Stimulated activated CD8-positive, alpha-beta memory T cell treated with anti-CD3 and anti-CD28 coated beads, Interleukin-15, amount 100 ng/mL, for 24 hours (primary cell): Measurements from ENCODE around the gene GPRIN3.

Experiments used
- DNase-seq: peaks from one replicate; pipeline ENCODE4 v3.0.0-alpha.2; 2020; ENCODE audit warnings: low read depth

The GPRIN3 gene

DNA sequence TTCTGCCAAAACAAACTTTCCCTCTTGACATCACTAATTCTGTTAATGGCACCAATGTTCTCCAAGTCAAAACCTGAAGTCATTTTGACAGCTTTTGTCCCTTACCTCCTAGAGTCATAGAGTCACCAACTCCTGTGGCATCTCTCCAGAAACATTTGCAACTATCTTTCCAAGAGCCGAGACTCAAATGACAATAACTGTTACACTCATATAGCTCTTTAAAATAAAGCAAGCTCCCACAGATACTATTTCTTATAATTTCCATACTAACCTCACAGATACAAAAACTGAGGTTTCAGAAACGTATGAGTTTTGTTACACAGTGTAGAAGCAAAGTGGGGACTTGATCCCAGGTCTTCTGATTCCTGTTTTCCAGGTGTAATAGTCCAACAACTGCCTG, 18.3 kb downstream of the GPRIN3 start:
- no peak for DNase-seq

DNA sequence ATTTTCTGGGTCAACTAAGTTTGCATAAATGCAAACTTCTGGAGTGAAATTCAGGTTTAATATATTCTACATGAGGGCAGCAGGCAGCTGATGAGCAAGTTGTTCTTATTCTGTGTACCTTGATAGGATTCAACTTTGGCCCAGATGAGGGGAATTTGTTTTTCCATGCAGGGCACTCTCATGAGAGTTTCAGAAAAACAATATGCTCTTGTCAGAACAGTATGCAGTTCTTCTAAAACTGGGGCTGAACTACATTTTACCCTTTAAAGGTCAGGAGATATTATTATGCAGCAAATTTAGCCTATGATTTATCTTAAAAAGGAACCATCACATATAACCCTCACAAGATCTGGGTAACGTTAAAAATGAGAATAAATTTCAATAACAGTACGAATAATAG, 19.2 kb downstream of the GPRIN3 start:
- DNase-seq: no peak

DNA sequence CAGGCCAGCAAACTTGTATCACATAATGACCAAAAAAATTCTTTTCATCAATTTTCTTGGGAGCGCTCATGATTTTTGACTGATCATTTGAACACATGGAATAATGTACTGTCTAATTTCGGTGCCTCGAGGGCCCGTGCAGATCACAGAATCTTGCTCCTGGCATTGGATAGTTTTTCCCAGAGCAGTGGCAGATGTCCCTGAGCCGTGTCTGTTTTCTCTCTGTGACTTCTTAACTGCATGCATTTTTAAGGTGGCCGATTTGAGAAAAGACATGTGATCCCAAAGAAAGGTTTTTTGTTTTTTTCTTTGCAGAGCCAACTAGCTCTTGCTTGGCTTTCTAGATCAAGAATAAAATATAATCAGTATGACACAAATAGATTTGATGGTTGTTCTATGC, 19.7 kb downstream of the GPRIN3 start:
- no peak for DNase-seq

DNA sequence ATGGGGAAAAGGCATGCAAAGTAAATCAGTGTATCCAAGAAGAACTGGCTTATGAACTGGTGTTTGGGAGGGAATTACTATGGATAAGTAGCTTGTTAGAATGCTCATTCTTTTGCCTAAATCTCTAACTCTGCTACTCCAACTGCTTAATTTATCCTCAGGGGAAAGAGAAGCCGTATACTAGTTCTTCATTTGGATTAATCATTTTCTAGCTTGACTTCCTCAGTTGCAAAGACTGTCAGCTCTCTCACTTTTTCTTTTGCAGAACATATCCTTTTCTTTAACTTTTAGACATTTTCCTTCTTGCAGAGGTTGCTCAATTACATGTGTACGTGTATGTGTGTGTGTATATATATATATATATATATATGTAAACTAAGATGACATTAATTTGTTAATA, 21.9 kb downstream of the GPRIN3 start:
- DNase-seq: no peak

DNA sequence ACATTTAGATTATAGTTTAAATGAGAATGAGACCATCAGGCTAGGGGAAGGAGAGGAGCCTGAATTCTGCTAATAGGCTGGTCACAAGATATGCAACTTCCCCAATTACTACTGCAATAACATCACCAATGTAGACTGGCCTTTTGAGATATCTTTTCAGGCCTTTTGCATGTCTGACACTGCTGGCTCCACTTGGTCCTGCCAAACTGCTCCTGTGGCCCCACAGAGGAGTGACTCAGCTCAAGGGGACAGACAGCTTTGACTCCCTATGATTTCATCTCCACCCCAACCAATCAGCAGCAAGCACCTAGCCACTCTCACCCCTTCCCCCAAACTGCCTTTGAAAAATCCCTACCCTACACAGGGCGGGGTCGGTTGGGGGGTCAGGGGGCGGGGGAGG, 22.8 kb downstream of the GPRIN3 start:
- DNase-seq: no peak

DNA sequence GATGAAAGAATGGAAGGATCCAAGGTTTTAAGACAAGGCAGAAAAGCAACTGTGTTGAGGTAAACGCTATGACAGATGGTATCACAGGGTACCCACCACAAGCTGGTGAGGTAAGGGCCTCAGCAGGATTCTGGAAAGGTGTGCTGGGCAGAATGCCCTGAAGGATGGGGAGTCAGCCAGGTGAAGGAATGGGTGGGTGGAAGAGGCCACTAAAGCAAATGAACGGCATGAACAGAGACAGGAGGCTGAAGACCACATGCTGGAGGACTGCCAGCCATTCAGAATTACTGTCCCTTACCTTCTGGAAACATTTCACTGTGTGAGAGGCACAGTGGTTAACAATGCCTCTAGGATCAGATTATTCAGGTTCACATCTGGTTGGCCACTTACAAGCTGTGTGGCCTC, 23.6 kb downstream of the GPRIN3 start:
- DNase-seq: no peak

DNA sequence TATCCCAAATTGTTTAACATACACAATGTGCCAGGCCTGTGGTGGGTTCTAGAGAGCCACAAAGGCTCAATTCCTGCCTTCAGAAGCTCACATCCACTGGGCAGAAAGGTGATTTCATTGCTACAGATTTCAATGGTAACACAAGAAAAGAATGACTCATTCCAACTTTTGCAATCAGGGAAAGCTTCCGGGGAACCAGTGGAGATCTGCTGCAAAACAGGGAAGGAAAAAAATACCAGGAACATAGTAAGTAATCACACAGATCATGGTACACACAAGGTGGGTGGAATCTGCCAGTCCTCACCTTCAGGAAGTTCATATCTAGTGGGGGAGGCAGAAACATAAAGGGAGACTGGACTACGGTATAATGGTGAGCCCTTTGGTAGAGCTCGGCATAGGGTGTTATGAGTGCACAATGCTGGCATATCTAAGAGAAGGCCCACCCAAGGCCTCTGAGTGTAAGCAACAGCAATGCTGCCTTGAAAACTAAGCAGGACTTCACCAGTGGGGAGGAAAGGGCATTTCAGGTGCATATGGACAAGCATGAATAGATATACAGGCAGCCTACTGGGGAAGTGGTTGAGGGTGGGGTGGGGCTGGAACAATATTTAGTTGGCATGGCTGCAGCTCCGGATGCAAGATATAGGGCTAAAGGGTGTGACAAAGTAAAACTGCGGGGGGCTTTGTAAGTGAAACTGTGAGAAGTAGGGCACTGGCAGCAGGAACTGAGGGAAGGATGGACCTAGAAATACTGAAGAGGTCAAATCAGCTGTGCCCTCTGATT, 24.2 kb downstream of the GPRIN3 start:
- no peak for DNase-seq

DNA sequence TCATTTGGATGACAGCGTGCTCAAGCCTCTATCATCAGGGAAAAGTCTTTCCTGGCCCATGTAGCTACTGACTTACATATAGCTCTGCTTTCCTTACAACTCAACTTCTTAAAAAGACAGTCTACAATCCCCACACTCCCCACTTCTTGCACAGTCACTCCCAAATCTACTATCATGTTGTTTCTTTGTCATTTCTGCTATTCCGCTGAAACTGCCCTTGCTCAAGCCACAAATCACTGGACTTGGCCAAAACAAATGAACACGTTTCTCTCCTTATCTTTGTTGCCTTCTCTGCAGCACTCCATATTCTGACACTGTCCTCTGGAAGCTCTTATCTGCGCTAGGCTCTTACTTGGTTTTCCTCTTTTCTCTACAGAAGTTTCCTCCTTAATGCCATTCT, 28.2 kb downstream of the GPRIN3 start:
- no peak for DNase-seq

DNA sequence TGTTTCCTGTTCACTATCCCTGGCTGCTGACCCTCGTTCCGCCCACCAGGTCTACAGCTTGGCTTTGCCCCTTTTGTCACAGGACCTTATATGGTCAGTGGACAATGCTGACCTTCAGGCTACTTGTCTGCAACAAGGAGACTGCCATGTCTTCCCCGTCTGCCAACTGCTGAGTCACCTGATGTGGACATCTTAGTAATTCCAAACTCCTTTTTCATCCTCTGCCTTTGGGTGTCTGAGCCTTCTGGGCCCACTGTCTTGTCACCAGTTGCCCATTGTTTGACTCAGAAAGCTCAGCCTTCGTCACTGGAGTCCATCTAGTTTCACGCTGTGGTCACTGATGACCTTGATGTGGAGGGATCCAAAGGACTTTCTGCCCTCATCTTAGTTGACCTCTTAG, 30.2 kb downstream of the GPRIN3 start:
- DNase-seq: no peak

DNA sequence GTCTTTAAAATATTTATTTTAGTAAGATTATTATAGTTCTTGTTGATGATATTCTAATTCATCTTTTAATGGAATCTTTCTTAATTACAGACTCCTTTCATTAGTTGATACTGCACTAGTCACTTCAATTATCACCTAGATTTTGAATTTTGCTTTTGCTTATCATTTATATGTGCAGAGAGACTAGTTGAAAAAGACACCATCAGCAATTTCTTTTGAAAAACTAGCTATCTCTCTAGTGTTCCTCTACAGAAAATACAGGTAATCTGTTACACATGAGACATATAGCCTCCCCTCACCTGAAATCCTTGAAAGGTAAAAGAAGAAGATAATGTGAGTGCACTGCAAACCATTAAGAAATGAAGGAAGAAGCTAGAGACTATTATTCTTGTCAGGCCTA, 31.3 kb downstream of the GPRIN3 start:
- DNase-seq: no peak

DNA sequence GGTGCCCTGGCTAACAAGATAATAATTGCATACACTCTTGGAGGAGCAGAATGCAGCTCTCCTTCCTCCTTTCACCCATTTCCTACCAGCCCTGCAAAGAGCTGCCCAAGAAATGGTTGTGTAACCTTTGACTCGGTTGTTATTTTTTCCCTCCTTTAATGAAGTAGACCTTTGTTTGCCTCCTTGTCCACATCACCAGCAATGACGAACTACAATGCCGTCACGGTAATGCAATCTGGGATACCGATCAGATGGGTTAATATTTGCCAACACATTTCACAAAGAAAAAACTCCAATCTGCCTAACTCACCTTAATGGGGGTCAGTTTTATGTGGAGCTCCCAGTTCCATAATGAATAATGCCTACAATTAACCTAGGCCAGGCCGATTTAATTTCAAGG, 32.0 kb downstream of the GPRIN3 start:
- DNase-seq: no peak

DNA sequence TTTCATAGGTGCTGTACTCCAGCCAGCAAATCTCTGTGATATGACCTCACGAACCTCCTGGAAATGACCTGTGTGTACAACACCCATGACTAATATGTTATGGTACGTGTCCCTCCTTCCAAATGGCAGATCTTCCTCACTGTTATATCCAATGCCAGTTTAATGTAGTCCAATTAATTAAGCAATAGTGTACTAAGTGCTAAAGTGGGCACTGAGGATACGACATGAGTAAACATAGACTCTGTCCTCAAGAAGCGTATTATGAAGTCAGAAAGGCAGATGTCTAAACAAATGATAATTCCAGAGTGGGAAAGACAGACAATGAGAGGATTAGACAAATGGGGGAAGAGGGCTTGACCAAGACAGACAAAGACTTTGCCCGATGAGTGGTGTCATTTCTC, 33.9 kb downstream of the GPRIN3 start:
- DNase-seq: no peak

DNA sequence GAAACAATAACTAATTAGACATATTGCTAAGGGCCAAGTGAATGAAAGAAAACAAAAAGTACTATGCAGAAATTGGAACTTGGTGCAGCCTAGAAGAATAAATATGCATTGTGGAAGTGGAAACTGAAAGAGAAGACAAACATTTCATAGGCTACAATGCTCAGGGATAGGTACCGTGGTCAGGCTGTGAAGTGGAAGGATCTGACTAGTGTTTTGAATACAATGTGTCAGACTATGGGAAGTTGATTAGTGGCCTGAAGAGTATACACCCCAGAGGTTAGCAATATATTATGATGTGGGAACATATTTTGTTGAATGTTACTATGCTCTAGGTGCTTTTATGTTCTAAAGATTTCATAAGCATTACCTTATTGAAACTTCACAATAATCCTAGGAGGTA, 36.8 kb downstream of the GPRIN3 start:
- DNase-seq: no peak

DNA sequence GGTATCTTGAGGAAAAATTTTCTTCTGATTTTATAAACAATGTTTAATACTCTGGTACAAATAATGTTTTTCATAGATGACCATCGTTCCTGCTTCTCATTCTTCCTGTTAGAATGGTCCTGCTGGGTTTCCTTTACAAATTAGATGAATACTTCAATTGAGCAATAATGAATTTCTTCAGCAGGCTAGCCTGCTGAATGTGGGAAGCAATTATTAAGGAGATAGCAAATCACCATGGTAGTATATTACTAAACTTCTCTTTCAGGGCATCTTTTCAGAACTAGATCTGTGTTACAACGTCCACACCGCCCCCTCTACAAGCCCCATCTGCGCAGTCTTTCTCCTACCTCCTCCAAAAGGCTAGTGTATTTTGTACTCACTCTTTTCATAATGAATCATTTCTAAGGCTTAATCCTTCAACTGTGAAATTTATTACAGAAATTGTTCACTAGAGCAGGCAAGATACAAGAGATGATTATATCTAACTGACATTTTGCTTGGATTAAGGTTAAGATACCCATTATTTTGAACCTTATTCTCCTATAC, 38.4 kb downstream of the GPRIN3 start:
- no peak for DNase-seq

DNA sequence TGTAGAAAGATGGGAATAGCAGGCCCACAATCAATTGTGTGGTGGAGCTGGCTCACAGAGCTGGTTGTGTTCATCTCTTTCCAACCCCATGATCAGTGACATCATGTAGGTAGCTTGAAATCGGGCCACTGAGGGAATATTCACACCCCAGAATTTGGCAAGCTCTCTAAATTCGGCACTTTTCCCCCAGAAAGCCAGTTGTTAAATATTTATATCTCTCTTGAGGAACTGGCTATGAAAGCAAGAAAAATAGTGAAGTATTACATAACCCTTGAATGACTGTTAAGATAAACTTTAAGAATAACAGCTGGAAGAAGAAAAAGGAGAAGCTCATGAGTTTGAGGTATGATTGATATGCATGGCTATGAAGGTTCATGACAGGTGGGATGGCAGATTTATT, 38.9 kb downstream of the GPRIN3 start:
- no peak for DNase-seq

DNA sequence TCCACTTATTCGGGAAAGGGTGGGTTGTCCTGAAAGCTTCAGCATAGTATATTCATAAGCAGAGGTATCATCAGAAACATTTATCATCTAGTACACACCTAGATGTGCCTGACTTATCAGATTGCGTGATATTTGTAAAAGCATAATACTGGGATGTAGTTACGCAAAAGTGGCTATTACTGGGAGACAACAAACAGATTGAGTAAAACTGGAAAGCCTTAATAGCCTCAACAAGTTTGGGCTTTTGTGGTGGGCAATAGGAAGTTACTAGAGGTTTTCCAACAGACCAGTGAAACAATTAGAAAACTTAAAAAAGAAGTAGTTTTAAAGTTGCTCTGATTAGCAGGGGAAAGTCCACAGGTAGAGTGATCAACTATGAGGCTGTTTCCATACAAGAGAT, 39.8 kb downstream of the GPRIN3 start:
- DNase-seq: no peak

DNA sequence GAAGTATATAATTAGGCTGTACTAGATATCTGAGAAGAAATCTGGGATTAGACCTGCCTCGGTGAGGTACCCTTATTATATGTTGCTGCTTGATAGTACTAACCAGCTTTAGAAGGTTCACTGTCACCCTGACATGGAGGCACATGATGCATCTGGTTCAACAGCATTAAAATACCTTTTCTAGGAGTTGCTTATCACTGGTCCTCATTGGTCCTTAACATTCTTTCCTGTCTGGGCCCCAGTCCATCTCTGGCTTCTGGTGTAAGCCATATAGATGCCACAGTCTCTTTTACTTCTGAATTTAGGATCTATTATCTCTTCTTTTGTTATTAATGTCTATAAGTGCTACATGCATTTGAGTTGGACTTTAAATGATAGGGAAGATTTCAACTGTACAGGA, 40.2 kb downstream of the GPRIN3 start:
- DNase-seq: no peak

DNA sequence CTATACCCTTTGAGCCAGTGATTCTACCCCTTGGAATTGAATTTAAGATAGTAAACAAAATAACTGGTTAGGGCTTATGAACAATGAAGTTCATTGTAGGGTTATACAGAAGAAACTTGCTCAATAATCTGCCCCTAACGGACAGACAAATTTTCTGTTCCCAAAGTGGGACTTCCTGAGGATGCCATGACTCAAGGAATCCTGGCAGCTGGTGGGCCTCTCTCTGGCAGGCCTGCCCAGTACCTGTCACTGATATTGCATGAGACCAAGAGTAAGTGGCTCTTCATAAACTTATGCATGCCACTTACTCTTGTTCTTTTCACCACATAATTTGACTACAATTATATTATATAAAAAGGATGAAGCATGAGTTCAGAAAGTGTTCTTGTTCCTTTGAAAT, 41.5 kb downstream of the GPRIN3 start:
- DNase-seq: no peak

DNA sequence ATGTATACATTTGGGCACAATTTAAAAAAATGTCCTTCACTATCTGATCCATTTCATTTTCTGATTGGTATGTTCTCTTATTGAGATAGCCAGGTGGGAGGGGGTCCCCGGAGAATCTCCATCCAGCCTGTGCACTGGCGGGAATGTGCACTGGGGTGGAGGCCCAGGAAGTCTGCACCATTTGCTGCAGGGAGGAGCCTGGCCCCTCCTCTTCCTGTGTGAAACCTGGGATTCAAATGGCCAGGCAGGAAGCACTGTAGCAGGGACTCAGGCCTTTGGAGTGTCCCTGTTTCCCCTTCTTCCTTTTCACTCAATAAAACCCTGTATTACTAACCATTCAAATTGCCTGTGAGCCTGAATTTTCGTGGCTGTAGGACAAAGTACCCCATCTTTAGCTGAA, 44.3 kb downstream of the GPRIN3 start:
- no peak for DNase-seq

DNA sequence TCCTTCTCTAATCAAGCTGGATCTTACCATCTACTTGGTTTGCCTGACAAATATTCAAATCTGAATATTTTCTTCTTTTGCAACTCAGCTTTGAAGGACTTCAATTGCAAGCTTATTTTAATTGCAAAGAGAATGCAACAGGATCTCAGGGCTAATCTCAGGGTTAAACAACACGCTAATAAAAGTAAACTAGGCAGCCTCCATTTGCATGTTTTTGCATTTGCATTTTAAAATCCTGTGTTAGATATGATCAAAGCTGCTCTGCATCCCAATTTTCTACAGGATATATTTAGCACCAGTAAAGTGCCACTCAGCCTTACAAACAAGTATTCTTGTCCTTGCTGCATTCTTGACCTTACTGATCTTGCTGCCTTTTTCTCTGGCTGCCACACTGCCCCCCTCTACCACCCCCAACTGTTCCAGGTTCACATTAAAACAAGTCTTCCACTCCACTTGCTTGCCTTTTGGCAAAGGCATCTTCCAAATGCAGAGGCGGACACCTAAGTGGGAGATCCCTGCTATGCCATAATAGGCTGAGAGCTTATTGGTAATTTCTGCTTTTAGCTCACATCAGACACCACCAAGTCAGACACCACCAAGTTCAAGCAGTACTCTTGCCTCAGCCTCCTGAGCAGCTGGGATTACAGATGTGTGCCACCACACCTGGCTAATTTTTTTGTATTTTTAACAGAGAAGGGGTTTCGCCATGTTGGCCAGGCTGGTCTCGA, 48.1 kb downstream of the GPRIN3 start:
- DNase-seq: no peak

DNA sequence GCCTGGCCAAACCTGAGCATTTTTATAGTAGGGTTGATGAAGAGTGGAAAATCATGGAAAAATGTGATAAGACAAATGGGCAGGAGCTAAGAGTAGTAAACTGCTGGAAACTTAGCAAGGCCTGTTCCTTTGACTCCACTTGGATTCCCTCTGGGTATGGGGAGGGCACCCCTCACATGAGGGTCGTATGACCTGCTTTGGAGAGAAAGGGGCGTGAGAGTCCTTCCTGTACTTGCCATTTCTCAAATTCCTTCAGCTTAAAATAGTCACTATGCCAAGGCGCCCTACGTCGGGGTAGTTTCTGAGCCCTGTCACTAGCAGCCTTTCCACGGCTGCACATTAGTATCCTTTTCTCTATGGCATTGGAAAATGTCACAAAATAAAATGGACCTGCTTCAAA, 49.1 kb downstream of the GPRIN3 start:
- no peak for DNase-seq

DNA sequence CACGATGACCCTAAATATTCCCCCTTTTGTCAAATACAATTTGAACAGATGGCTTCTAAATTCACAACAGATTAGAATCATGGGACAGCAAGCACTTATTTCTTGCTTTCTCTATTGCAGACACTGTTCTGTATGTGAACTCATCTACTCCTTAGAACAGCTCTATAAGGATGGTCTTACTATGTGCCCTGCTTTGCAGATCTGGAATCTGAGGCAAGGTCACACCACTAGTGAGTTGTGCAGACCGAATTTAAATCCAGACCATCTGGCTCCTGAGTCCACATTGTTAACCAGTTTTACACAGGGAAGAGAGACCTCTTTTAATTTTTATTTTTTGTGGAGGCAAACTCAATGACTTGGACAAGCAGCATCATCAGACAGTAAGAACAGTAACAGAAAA, 50.2 kb downstream of the GPRIN3 start:
- no peak for DNase-seq

DNA sequence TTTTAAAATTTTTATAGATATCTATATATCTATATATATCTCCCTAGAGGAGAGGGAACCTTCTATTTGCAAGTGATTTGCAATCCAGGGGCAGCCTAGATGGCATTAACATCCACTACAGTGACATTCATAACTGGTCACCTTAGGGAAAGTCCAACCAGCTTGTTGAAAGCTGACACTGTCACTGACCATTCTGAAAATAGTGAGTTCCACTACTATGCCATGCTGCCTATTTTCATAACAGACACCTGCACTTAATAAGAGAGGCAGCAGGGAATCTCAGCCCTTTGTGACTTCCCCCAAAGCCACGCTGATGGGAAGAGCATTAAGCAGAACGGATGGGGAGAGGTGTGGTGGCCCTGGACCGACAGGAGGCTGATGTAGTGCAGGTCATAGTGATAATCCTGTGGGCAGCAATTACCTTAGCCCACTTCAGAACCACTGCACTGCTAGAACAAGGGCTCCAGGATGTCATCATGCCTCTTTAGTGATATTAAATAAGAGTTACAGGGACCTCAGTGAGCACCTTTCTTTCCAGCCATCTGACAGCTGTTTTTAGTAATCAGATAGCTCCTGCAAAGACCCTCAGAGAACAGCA, 51.3 kb downstream of the GPRIN3 start:
- no peak for DNase-seq
